Transverse colon (tissue), 4 donors: ENCODE data around the gene FASTKD1. TPM values are rescaled to one million over a fixed set of nuclear protein-coding genes. Genes with fewer than 3 reads are reported as not detected.

Experiments
- DNase-seq: peaks from one replicate; pipeline ENCODE4 v3.0.0-alpha.2; 2019
- H3K27ac ChIP-seq, 4 donors: fragments of 200-600 bp; sonication (generic); 2 replicates each; pipeline ENCODE4 v1.5.1; 2016 to 2018; ENCODE audit warnings: inconsistent platforms in 4 of 4
- H3K27me3 ChIP-seq: fragments of 200-600 bp; sonication (generic); 2 replicates; pipeline ENCODE4 v1.5.1; 2017; ENCODE audit warnings: inconsistent platforms
- H3K36me3 ChIP-seq, 4 donors: fragments of 200-600 bp; sonication (generic); 2 replicates each; pipeline ENCODE4 v1.5.1; 2017 to 2019; ENCODE audit warnings: inconsistent platforms in 4 of 4
- H3K4me1 ChIP-seq, 4 donors: fragments of 200-600 bp; sonication (generic); 2 replicates each; pipeline ENCODE4 v1.5.1; 2017 to 2020; ENCODE audit warnings: inconsistent platforms in 4 of 4
- H3K4me3 ChIP-seq, 4 donors: fragments of 200-600 bp; sonication (generic); 1 replicate in 1 of 4; 2 replicates in 3 of 4; pipeline versions ENCODE4 v1.5.1 to v1.6.1; 2017 to 2019; ENCODE audit warnings: inconsistent platforms in 4 of 4
- H3K9me3 ChIP-seq, 2 donors: fragments of 200-600 bp; sonication (generic); 2 replicates each; pipeline ENCODE4 v1.5.1; 2017 to 2019; ENCODE audit warnings: inconsistent platforms in 2 of 2
- EP300 ChIP-seq: sonication (generic); formaldehyde crosslinking; IDR thresholded peaks from one replicate; pipeline ENCODE4 v1.6.1; 2017; ENCODE audit warnings: antibody characterized with exemption, low read depth
- POLR2A ChIP-seq: fragments of 450-650 bp; IDR thresholded peaks from one replicate; pipeline ENCODE4 v1.6.1; 2016; ENCODE audit warnings: antibody characterized with exemption, mild to moderate bottlenecking, moderate library complexity
- POLR2AphosphoS5 ChIP-seq, 3 donors: sonication (generic); formaldehyde crosslinking; IDR thresholded peaks; one replicate each; pipeline ENCODE4 v1.6.1; 2016; ENCODE audit warnings: antibody characterized with exemption in 3 of 3
- WGBS, 2 donors: methylation state at CpG; one replicate each; pipeline ENCODE4 v1.1.5; 2018; ENCODE audit warnings: low coverage in 1 of 2; 5-methylcytosine and 5-hydroxymethylcytosine counted together
- in situ Hi-C, 4 donors: fragments of 200-750 bp; cut with MboI; loops; one replicate each; pipeline versions ENCODE4 v1.15.0 to v1.15.1; 2017; ENCODE audit warnings: low sequenced_read_pairs in 3 of 4, low pct_ligation_motif_present in 1 of 4, low pct_unique_long_range_greater_than_20kb in 1 of 4
- intact Hi-C: fragments of 100-400 bp; cut with DNase I; formaldehyde crosslinking; loops from one replicate; pipeline ENCODE4 v1.15.1; 2023; ENCODE audit warnings: low total_unique reads
- total RNA-seq, 4 donors: library from RNA; depleted of rRNA; stranded (reverse); fragments of >200 nt; gene quantifications; one replicate each; pipeline ENCODE4 v1.1.0, GENCODE V29; 2016
- TF ChIP-seq, protein P1 (sequence below), 5 experiments: fragments of 200-600 bp in 3 of 5; fragments of 450-650 bp in 2 of 5; sonication (generic) in 3 of 5; IDR thresholded peaks; 1 replicate in 2 of 5; 2 replicates in 3 of 5; pipeline ENCODE4 v1.5.1; 2016 to 2017; ENCODE audit warnings: antibody characterized with exemption in 5 of 5, inconsistent platforms in 3 of 5, mild to moderate bottlenecking in 2 of 5, moderate library complexity in 1 of 5

Gene FASTKD1
- total RNA-seq, 4 donors from 2014 or later, result 19.5 to 77.2 (median 64.7) TPM

GRCh38 chr2:169510496-169510895 is 63.2 kb downstream of the FASTKD1 start:
- H3K4me3 ChIP-seq, result no peak overlapping the region
- DNase-seq, result no peak
- no peak overlapping the region for H3K27ac ChIP-seq
- TF ChIP-seq POLR2AphosphoS5 (IDR thresholded peaks at IDR 0.05) (no peak), POLR2A (no peak), EP300 (no peak)
- TF ChIP-seq, protein P1, sequence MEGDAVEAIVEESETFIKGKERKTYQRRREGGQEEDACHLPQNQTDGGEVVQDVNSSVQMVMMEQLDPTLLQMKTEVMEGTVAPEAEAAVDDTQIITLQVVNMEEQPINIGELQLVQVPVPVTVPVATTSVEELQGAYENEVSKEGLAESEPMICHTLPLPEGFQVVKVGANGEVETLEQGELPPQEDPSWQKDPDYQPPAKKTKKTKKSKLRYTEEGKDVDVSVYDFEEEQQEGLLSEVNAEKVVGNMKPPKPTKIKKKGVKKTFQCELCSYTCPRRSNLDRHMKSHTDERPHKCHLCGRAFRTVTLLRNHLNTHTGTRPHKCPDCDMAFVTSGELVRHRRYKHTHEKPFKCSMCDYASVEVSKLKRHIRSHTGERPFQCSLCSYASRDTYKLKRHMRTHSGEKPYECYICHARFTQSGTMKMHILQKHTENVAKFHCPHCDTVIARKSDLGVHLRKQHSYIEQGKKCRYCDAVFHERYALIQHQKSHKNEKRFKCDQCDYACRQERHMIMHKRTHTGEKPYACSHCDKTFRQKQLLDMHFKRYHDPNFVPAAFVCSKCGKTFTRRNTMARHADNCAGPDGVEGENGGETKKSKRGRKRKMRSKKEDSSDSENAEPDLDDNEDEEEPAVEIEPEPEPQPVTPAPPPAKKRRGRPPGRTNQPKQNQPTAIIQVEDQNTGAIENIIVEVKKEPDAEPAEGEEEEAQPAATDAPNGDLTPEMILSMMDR (IDR thresholded peaks at IDR 0.05), result no peak
- in situ Hi-C loops, result no loop called here
- intact Hi-C loops, result no loop called here
- no peaks in the 10 kb centered on the region for H3K27me3 ChIP-seq
- H3K36me3 ChIP-seq, result no peaks in the 10 kb centered on the region
- H3K9me3 ChIP-seq, result no peaks in the 10 kb centered on the region
- 80 to 97% methylated on average over 1 to 4 of the region's 4 CpGs for WGBS, 2 donors
- H3K4me1 ChIP-seq, result peaks cover 0 to 9% (median 4%) of the 10 kb centered on the region in 4 donors

DNA sequence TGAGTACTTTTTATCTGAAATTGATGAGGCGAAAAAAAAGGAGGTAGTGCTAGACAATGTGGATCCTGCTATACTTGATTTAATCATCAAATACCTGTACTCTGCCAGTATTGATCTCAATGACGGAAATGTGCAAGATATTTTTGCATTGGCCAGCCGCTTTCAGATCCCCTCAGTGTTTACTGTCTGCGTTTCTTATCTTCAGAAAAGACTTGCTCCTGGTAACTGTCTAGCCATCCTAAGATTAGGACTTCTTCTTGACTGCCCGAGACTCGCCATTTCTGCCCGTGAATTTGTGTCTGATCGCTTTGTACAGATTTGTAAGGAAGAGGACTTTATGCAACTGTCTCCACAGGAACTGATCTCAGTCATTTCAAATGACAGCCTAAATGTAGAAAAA is 63.7 kb downstream of the FASTKD1 start:
- Histone ChIP-seq H3K4me3 (no peak overlapping the region), H3K27ac (no peak overlapping the region), H3K27me3 (no peaks in the 10 kb centered on the region), H3K4me1 (peaks cover 0 to 9% (median 4%) of the 10 kb centered on the region in 4 donors), H3K9me3 (no peaks in the 10 kb centered on the region), H3K36me3 (no peaks in the 10 kb centered on the region)
- in situ Hi-C loops, result no loop called here
- WGBS, 2 donors, result 95 to 100% methylated on average over 8 of the region's 8 CpGs
- DNase-seq, result no peak
- intact Hi-C loops, result no loop called here
- TF ChIP-seq EP300 (no peak), POLR2A (no peak), POLR2AphosphoS5 (IDR thresholded peaks at IDR 0.05) (no peak)
- TF ChIP-seq, protein P1 (IDR thresholded peaks at IDR 0.05), result no peak

DNA sequence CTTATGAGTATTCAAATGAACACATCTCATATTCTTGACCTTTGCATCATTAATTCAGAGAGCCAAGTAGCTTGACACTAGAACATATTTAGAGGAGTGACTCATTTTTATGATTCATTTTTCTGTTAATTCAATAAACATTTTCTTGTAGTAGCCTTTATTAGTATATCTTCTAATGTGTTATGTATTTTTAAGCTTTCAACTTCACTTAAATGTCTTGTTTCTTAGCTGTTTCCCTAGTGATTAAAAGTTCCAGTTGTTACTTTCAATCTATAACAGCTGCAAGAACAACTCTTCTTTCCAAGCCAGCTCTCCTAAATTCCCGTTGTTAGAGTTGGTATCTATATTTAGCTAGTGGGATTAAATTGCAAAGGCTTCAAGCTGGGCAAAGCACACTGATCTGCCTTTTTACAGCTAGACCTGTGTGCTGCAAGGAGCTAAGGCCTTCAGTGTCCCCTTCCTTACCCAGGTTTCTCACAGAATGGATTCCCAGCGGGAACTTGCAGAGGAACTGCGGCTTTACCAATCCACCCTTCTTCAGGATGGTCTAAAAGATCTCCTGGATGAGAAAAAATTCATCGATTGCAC is 64.3 kb downstream of the FASTKD1 start, which contains the start of gene KLHL41:
Gene KLHL41 (plus strand): TSS at position 405 of the 588 bp plus-strand sequence. CDS start 77 bp downstream, at position 482.
- Histone ChIP-seq H3K4me1 (peaks cover 0 to 9% (median 4%) of the 10 kb centered on the region in 4 donors), H3K4me3 (no peak within 1 kb of the TSS), H3K27ac (no peak within 1 kb of the TSS), H3K9me3 (no peaks in the 10 kb centered on the region), H3K27me3 (no peaks in the 10 kb centered on the region), H3K36me3 (no peaks in the 10 kb centered on the region)
- WGBS, 2 donors, result 80 to 85% methylated on average over 1 to 4 of the region's 4 CpGs
- in situ Hi-C loops (no loop called here), intact Hi-C loops (no loop called here)
- DNase-seq, result no peak
- TF ChIP-seq, protein P1 (IDR thresholded peaks at IDR 0.05), result no peak
- TF ChIP-seq POLR2A (no peak), POLR2AphosphoS5 (IDR thresholded peaks at IDR 0.05) (no peak), EP300 (no peak)

DNA sequence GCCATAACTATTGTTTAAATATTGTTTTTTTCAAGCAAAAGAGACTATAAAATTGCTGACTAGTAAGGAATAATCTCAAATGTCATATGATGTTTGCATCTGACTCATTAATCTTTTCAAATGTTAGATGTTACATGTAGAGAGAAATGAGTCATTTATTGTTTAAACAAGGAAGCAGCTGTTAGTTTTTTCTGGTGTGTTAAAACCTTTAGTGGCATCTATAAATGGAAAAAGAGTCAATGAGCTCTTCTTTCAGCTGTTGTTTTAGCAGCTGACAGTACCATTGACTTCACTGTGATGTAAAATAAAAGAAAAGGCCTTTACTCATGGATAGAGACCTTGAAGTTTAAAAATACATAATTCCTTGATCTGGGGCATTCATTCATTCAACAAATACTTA is 66.0 kb downstream of the FASTKD1 start:
- no peak overlapping the region for H3K27ac ChIP-seq
- intact Hi-C loops, result no loop called here

More for the DNA sequence above, 66.0 kb downstream of the FASTKD1 start:
- H3K9me3 ChIP-seq, result no peaks in the 10 kb centered on the region
- H3K27me3 ChIP-seq, result no peaks in the 10 kb centered on the region
- no peak for DNase-seq
- no peak overlapping the region for H3K4me3 ChIP-seq
- in situ Hi-C loops, result no loop called here
- TF ChIP-seq POLR2A, result no peak
- TF ChIP-seq EP300, result no peak
- TF ChIP-seq, protein P1 (IDR thresholded peaks at IDR 0.05), result no peak
- TF ChIP-seq POLR2AphosphoS5 (IDR thresholded peaks at IDR 0.05), result no peak
- H3K4me1 ChIP-seq, result peaks cover 0 to 9% (median 4%) of the 10 kb centered on the region in 4 donors
- no peaks in the 10 kb centered on the region for H3K36me3 ChIP-seq
